Astrocyte (in vitro differentiated cells and primary cell): Measurements from ENCODE around the gene BMP7. TPM values are rescaled to one million over a fixed set of nuclear protein-coding genes. Genes with fewer than 3 reads are reported as not detected.

Experiments
- DNase-seq: peaks from one replicate; pipeline ENCODE4 v3.0.0-alpha.2; 2010; ENCODE audit warnings: low read depth
- FAIRE-seq: peaks from 2 replicates; lab custom pipeline; 2011; peaks lifted over from hg19 to GRCh38; lab: Jason Lieb, UNC
- H2AFZ ChIP-seq: 2 replicates; pipeline ENCODE4 v1.6.0; 2012; ENCODE audit warnings: low read depth, low read length, inconsistent platforms
- H3K27ac ChIP-seq: 2 replicates; pipeline ENCODE4 v1.5.1; 2011; ENCODE audit warnings: low read depth, low read length, inconsistent platforms
- H3K27me3 ChIP-seq: 2 replicates; pipeline ENCODE4 v1.6.0; 2011; ENCODE audit warnings: low read length, inconsistent platforms; ENCODE audit not compliant: insufficient read depth
- H3K36me3 ChIP-seq: 2 replicates; pipeline ENCODE4 v1.5.1; 2011; ENCODE audit warnings: low read length, inconsistent platforms; ENCODE audit not compliant: insufficient read depth
- H3K4me1 ChIP-seq: 2 replicates; pipeline ENCODE4 v1.5.1; 2011; ENCODE audit warnings: low read length, inconsistent platforms; ENCODE audit not compliant: insufficient read depth
- H3K4me2 ChIP-seq: 2 replicates; pipeline ENCODE4 v1.6.0; 2012; ENCODE audit warnings: low read length, inconsistent platforms
- H3K4me3 ChIP-seq: 2 replicates; pipeline ENCODE4 v1.5.1; 2011; ENCODE audit warnings: low read depth, mild to moderate bottlenecking, low read length, inconsistent platforms; ENCODE audit not compliant: insufficient read depth
- H3K79me2 ChIP-seq: 2 replicates; pipeline ENCODE4 v1.6.0; 2012; ENCODE audit warnings: mild to moderate bottlenecking, low read length, inconsistent platforms; ENCODE audit not compliant: insufficient read depth
- H3K9ac ChIP-seq: 2 replicates; pipeline ENCODE4 v1.6.0; 2012; ENCODE audit warnings: mild to moderate bottlenecking, low read length, inconsistent platforms
- H3K9me3 ChIP-seq: 2 replicates; pipeline ENCODE4 v1.5.1; 2012; ENCODE audit warnings: low read depth, mild to moderate bottlenecking, low read length, inconsistent platforms; ENCODE audit not compliant: insufficient read depth
- H4K20me1 ChIP-seq: 2 replicates; pipeline ENCODE4 v1.6.0; 2012; ENCODE audit warnings: low read length, inconsistent platforms; ENCODE audit not compliant: insufficient read depth
- H3K27ac Mint-ChIP-seq: one replicate; pipeline ENCODE4 v1.8.0; 2021; ENCODE audit warnings: mild to moderate bottlenecking, mixed read lengths; ENCODE audit not compliant: unreplicated experiment
- H3K27me3 Mint-ChIP-seq: one replicate; pipeline ENCODE4 v1.8.0; 2021; ENCODE audit warnings: low read depth, mixed read lengths; ENCODE audit not compliant: unreplicated experiment
- H3K36me3 Mint-ChIP-seq: one replicate; pipeline ENCODE4 v1.8.0; 2021; ENCODE audit warnings: low read depth, mixed read lengths; ENCODE audit not compliant: unreplicated experiment
- H3K4me1 Mint-ChIP-seq: one replicate; pipeline ENCODE4 v1.8.0; 2021; ENCODE audit warnings: low read depth, mixed read lengths; ENCODE audit not compliant: unreplicated experiment
- H3K4me3 Mint-ChIP-seq: one replicate; pipeline ENCODE4 v1.8.0; 2021; ENCODE audit warnings: mild to moderate bottlenecking, moderate library complexity, mixed read lengths; ENCODE audit not compliant: unreplicated experiment
- H3K9me3 Mint-ChIP-seq: one replicate; pipeline ENCODE4 v1.8.0; 2021; ENCODE audit warnings: mild to moderate bottlenecking, mixed read lengths; ENCODE audit not compliant: unreplicated experiment
- EZH2 ChIP-seq: IDR thresholded peaks from 2 replicates; pipeline ENCODE4 v1.6.1; 2012; ENCODE audit warnings: mild to moderate bottlenecking, low read length, inconsistent platforms; ENCODE audit not compliant: insufficient read depth
- total RNA-seq: library from RNA; stranded (reverse); gene quantifications from 2 replicates; pipeline ENCODE4 v1.2.1, GENCODE V29; 2021
- TF ChIP-seq, protein P1 (sequence below): IDR thresholded peaks from 2 replicates; pipeline ENCODE4 v1.5.1; 2011; ENCODE audit warnings: low read depth, mild to moderate bottlenecking, inconsistent platforms, low read length, moderate library complexity; ENCODE audit not compliant: insufficient read depth

BMP7 gene
- total RNA-seq, 1 donor from 2014 or later, result 15.3 TPM

DNA sequence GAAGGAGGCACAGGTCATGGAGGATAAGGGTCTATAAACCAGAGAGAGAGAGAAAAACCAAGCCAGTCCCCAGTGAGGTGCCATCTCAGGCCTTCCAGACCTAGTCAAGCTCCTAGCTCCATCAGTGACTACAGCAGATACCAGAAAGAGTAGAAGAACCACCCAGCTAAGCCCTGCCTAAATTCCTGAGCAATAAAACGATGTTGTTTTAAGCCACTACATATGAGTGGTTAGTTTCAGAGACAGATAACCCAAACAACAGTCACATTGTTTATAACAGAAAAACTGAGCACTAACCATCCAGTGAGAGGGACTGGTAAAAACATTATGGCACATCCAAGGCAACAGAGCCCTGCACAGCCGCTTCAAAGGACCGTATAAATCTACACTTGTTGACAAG, 59.2 kb downstream of the BMP7 start:
- no peak overlapping the region for H3K27ac ChIP-seq
- H3K9me3 ChIP-seq, result peaks cover 3% of the 10 kb centered on the region
- Mint-ChIP-seq H3K9me3 (peaks cover 9% of the 10 kb centered on the region), H3K27ac (no peak overlapping the region), H3K4me3 (no peak overlapping the region), H3K4me1 (peaks cover 21% of the 10 kb centered on the region), H3K27me3 (no peaks in the 10 kb centered on the region), H3K36me3 (peaks cover 3% of the 10 kb centered on the region)
- H3K36me3 ChIP-seq, result no peaks in the 10 kb centered on the region
- H3K79me2 ChIP-seq, result no peaks in the 10 kb centered on the region
- no peak overlapping the region for H3K4me2 ChIP-seq
- DNase-seq (no peak), FAIRE-seq (no peak)
- no peak overlapping the region for H2AFZ ChIP-seq
- H3K9ac ChIP-seq, result no peak overlapping the region
- no peaks in the 10 kb centered on the region for H3K27me3 ChIP-seq
- TF ChIP-seq, protein P1, sequence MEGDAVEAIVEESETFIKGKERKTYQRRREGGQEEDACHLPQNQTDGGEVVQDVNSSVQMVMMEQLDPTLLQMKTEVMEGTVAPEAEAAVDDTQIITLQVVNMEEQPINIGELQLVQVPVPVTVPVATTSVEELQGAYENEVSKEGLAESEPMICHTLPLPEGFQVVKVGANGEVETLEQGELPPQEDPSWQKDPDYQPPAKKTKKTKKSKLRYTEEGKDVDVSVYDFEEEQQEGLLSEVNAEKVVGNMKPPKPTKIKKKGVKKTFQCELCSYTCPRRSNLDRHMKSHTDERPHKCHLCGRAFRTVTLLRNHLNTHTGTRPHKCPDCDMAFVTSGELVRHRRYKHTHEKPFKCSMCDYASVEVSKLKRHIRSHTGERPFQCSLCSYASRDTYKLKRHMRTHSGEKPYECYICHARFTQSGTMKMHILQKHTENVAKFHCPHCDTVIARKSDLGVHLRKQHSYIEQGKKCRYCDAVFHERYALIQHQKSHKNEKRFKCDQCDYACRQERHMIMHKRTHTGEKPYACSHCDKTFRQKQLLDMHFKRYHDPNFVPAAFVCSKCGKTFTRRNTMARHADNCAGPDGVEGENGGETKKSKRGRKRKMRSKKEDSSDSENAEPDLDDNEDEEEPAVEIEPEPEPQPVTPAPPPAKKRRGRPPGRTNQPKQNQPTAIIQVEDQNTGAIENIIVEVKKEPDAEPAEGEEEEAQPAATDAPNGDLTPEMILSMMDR, result no peak
- TF ChIP-seq EZH2, result no peak
- no peak overlapping the region for H3K4me3 ChIP-seq
- H3K4me1 ChIP-seq, result peaks cover 19% of the 10 kb centered on the region
- H4K20me1 ChIP-seq, result no peaks in the 10 kb centered on the region

DNA sequence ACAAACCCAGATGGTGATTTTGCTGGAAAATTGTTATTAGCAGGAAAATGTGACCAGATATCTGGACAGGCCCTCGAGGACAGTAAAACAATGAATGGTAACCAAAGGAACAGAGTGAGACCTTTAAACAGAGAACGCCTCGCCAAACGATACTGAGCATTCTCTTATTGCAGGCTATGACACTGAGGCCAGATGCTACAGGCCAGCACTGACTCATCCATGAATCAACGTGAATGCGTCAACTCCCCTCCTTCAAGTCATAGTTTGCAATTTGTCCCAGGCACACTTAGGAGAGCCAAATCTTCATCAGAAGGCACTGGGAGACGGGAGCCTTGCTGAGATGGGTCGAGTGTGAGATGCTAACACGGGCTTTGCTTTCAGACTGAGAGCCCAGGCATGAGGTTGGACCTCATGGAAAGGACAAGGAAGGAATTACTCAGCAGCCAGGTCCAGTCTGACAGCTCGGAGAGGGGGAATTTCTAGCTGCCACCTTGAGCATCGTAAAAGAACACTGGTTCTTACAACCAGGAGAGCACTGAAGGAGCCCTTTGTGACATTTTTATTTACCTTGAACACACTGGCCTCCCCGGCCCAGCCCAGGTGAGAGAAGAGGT, 60.7 kb downstream of the BMP7 start:
- no peaks in the 10 kb centered on the region for H4K20me1 ChIP-seq
- peaks cover 9% of the 10 kb centered on the region for H3K9me3 Mint-ChIP-seq
- DNase-seq (peak; percentile 91), FAIRE-seq (no peak)
- no peaks in the 10 kb centered on the region for H3K36me3 ChIP-seq
- H3K79me2 ChIP-seq, result no peaks in the 10 kb centered on the region
- TF ChIP-seq, protein P1, result no peak
- TF ChIP-seq EZH2, result no peak
- peak overlapping the region; percentile 48 for H3K9ac ChIP-seq
- peak overlapping the region; percentile 63 for H3K27ac ChIP-seq
- no peak overlapping the region for H3K4me3 Mint-ChIP-seq
- peaks cover 14% of the 10 kb centered on the region for H3K4me1 ChIP-seq
- H2AFZ ChIP-seq, result peak overlapping the region; percentile 12
- H3K4me1 Mint-ChIP-seq, result peaks cover 10% of the 10 kb centered on the region
- H3K27me3 Mint-ChIP-seq, result peaks cover 3% of the 10 kb centered on the region
- H3K27me3 ChIP-seq, result no peaks in the 10 kb centered on the region
- peak overlapping the region; percentile 59 for H3K27ac Mint-ChIP-seq
- peaks cover 3% of the 10 kb centered on the region for H3K9me3 ChIP-seq
- H3K4me3 ChIP-seq, result no peak overlapping the region
- H3K36me3 Mint-ChIP-seq, result peaks cover 6% of the 10 kb centered on the region
- H3K4me2 ChIP-seq, result peak overlapping the region; percentile 51

DNA sequence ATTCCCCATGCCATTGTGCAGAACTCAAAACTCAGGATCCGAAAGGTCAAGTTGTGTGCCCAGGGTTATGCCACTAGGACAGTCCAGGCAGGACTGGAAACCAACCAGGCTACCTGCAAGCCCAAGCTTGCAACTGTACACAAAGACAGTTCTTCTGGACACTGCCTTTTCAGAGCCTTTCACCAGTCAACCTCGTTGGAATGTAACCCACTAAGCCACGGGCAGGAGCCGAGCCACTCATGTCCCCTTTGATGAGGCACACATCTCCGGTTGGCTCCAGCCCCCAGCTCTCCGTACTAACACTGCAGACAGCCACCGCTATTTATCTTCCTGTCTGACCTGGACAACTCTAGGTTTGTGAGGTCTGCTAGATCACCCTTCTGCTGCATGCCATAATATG, 62.5 kb downstream of the BMP7 start:
- Mint-ChIP-seq H3K27ac (no peak overlapping the region), H3K27me3 (peaks cover 3% of the 10 kb centered on the region), H3K36me3 (peaks cover 6% of the 10 kb centered on the region), H3K4me1 (peaks cover 10% of the 10 kb centered on the region), H3K4me3 (no peak overlapping the region), H3K9me3 (peaks cover 9% of the 10 kb centered on the region)
- Histone ChIP-seq H3K27ac (no peak overlapping the region), H3K79me2 (no peaks in the 10 kb centered on the region), H3K27me3 (peaks cover 2% of the 10 kb centered on the region), H3K4me2 (no peak overlapping the region), H2AFZ (no peak overlapping the region), H3K36me3 (no peaks in the 10 kb centered on the region), H3K4me1 (peaks cover 14% of the 10 kb centered on the region), H4K20me1 (no peaks in the 10 kb centered on the region), H3K9me3 (peaks cover 3% of the 10 kb centered on the region), H3K9ac (no peak overlapping the region), H3K4me3 (no peak overlapping the region)
- TF ChIP-seq, protein P1, result no peak
- TF ChIP-seq EZH2, result no peak
- DNase-seq, result no peak
- FAIRE-seq, result no peak
